Forelimb muscle (tissue), 1 donor: ENCODE data around the gene ATG9A. TPM values are rescaled to one million over a fixed set of nuclear protein-coding genes. Genes with fewer than 3 reads are reported as not detected.
"Not testable (repeated sequence)": the region's sequence is repeated elsewhere in the genome, so short reads cannot be mapped to it uniquely, and the experiment has no call there.

ENCODE experiments used
- DNase-seq: peaks from one replicate; pipeline ENCODE4 v3.0.0-alpha.2; 2013; ENCODE audit warnings: low read depth
- polyA plus RNA-seq: library from polyadenylated mRNA; unstranded; fragments of 120-200 nt; gene quantifications from one replicate; pipeline ENCODE4 v1.2.1, GENCODE V29; 2013; ENCODE audit not compliant: insufficient read length

The ATG9A gene
- polyA plus RNA-seq = 33.5 TPM

DNA sequence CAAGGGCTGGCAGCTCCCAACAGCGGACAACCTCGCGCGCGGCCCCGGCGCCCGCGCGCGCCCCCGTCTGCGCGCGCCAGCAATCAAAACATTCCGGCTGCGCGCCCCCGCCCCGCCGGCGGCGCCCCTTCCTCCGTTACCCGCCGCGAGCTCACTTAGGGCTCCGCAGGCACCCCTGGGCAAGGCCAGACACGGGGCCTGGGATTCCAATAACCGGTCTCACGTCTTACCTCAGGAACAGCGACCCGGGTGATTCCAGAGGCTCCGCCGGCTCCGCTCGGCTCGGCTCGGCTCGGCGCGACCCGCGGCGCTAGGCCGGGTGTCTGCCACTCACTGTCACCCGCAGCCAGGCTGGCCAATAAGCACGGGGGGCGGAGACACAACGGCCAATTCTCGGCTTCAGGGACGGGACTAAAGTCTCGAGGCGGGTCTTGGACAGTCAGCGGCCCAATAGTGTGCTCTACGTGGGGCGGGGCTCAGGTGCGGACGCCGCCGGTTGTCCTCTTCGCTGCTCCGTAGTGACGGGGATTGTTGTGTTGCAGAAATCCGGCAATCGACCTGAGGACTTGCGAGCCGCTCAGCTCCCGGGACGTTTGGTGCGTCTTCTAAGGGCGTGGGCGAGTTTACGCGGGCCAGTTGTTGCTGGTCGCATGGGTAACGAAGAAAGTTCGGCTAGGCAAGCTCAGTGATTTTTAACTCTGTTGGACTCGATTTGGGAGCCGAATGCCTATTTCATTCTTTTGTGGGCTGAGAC lies at the start of gene ATG9A, which contains the start of gene ANKZF1:
ATG9A (minus strand) TSS at position 332 of the 754 bp plus-strand sequence. CDS start 1,612 bp downstream, outside the sequence.
ANKZF1 (plus strand) TSS at position 502 of the 754 bp plus-strand sequence. CDS start 452 bp downstream, outside the sequence.
- peak; percentile 94 for DNase-seq

GRCh38 chr2:219278655-219279150 lies 49.3 kb upstream of the ATG9A start:
- DNase-seq = no peak

DNA sequence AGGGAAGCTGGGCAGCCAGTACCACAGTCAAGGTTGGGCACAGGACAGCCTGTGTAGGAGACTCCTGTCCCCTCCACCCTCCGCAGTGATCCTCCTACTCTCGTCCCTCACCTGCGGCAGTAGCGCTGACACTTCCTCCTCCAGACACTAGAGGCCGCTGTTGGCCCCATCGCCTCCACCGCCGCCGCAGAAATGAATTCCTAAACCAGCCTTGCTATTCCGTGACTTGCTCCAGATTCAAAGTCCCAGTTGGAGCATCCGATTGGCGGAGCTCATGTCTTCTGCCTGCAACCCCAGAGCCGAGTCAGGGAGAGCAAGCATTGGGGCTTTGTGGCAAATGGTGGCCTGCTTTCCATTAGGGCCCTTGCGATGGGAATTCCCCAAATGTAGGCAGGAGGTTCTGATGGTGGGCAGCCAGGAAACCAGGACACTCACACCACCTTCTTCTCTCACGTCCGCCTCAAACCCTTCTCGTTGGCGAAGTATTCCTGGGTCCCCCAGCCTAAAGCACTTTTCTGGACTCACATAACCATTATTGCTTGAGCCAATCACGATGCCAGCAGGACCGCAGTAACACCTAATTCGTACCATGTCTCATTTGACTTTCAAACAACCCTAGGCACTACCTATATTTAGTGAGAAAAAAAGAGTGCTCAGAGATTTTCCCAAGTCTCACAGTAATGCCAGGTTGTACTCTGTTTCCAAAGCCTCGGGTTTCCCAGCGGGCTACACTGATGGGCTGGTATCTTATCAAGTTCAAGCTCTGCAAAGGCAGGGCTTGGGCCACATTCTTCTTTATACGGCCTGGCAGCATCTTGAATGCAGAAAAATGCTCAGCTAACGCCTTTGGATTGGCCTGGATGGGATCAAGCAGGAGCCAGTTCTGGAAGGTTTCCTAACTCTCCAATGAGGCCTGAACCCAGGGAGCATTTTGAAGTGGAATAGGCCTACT lies 48.5 kb upstream of the ATG9A start:
- DNase-seq = no peak

GRCh38 chr2:219274361-219274921 lies 45.0 kb upstream of the ATG9A start:
- DNase-seq = no peak

GRCh38 chr2:219273937-219274336 lies 44.5 kb upstream of the ATG9A start:
- no peak for DNase-seq

GRCh38 chr2:219272995-219273394 lies 43.6 kb upstream of the ATG9A start:
- no peak for DNase-seq

DNA sequence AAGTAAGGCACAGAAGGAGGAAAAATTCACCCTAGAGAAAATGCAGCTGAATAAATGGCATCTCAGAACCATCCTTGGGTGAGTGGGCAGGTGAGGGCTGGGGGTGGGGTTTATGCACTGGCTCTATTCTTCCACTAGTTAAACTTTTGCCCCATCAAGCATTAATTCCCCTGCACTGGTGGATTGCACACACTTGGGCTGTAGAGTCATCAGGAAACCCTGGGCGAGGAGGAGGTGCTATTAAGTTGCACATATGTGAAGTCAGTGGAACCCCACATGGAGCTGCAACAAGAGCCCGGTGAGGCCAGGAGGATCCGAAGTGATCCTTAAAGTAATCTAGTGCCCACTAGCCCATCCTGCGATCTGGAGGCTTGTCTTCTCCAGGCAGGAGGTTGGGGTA lies 42.9 kb upstream of the ATG9A start:
- DNase-seq = no peak

DNA sequence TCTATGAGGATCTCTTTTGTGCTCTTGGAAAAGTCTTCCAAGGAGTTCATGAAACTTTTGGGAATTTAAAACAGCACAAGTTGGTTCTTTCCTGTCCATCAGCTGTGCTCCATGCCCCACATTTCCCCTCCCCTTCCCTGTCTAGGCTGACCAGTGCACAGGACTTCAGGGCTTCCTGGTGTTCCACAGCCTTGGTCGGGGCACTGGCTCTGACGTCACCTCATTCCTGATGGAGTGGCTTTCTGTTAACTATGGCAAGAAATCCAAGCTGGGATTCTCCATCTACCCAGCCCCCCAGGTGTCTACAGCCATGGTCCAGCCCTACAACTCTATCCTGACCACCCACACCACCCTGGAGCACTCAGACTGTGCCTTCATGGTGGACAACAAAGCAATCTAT lies 41.6 kb upstream of the ATG9A start:
- no peak for DNase-seq

DNA sequence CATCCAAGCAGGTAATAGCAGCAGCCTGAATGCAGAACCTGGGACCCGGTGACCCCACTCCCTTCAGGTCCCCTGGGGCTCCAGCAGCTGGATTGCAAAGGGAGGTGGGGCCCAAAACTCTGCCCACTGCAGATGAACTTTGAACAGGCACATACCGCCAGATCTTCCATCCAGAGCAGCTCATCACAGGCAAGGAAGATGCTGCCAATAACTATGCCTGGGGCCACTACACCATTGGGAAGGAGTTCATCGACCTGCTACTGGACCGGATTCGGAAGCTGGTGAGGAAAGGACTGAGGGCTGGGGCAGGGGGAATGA lies 40.6 kb upstream of the ATG9A start:
- no peak for DNase-seq

DNA sequence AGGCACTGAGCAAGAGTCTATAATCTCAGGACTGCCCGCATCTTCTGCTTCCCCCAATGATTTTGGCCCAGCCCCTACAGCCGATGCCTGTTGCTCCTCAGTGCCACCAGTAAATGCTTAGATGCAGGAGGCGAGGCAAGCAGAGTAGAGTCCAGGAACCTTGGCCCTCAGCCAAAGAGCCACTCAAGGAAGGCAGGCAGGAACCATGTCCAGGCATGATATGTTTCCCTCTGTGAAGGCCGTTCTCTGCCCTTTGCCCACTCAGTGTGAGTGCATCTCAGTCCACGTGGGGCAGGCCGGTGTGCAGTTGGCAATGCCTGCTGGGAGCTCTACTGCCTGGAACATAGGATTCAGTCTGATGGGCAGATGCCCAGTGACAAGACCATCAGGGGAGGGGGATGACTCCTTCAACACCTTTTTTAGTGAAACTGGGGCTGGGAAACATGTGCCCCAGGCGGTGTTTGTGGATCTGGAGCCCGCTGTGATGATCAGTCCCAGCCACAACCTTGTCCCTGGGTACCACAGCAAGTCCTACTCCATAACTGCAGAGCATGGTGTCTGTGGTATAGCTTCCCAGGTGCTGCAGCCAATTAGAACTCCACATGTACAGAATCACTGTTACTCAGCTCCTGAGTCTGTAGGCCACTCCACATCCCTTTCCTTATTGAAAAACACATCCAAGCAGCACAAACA lies 40.1 kb upstream of the ATG9A start:
- no peak for DNase-seq

DNA sequence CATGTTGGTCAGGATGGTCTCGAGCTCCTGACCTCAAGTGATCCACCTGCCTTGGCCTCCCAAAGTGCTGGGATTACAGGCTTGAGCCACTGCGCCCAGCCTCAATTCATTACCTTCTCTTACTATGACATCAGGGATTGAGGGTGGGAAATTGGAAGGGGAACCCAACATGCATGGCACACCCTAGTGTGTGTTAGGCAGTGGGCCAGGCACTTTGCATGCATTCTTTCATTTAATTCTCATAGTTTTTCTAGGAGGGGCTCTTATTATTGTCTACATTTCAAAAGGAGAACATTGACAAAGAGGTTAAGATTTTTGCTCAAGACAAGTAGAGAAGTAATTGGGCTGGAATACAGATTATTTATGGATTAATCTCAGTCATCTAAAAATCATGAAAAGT lies 38.9 kb upstream of the ATG9A start:
- no peak for DNase-seq

GRCh38 chr2:219266886-219267285 lies 37.5 kb upstream of the ATG9A start:
- DNase-seq = no peak

DNA sequence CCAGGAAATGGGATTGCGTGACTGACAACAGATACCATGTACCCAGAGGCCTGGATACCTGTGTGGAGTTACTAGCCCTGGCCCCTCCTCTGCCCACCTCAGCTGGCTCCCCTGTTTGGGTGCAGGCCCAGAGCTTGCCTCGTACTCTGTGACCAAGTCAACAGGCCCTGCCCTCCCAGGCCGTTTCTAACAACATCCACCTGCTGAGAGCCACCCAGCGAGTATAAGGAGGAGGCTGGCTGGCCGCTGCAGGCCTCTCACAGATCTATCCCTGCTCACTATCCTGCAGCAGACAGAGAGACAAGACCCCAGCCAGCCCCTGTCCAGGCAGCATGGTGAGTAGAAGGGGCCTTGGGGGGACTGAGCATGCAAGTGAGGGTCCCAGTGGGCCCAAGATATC lies 36.8 kb upstream of the ATG9A start:
- no peak for DNase-seq

GRCh38 chr2:219261024-219261855 lies 31.8 kb upstream of the ATG9A start:
- no peak for DNase-seq

- DNase-seq = not testable (repeated sequence)
These were observed 29.5 kb upstream of the ATG9A start for GRCh38 chr2:219258942-219259341.

DNA sequence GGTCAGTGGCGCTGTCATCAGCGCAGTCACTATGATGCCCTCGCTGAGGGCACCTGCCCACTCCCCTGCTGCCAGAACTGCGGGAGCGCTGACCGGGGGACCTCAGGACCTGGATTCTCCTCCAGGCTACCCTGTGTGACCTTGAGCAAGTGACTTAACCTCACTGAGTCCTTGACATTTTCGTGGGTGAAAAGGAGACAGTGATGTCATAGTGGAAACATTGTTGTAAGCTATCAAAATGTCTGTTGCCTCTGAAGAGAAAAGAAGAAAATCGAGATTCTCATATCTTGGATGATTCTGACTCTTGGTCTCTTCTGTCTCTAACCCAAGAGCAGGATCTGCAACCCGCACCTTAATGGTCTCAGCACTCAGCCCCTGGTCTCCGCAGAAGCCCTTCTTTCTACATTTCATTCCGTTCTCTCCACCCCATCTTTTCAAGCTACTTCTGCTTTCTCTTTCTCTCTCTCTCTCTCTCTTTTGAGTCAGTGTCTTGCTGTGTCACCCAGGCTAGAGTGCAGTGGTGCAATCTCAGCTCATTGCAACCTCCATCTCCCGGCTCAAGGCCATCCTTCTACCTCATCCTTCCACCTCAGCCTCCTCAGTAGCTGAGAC lies 25.3 kb upstream of the ATG9A start:
- no peak for DNase-seq

- no peak for DNase-seq
These were observed 24.5 kb upstream of the ATG9A start, which contains the start of gene TUBA4A for GRCh38 chr2:219253753-219254589. TSS of gene TUBA4A (minus strand) at chr2:219253918. CDS start at chr2:219253858, 60 bp downstream.

DNA sequence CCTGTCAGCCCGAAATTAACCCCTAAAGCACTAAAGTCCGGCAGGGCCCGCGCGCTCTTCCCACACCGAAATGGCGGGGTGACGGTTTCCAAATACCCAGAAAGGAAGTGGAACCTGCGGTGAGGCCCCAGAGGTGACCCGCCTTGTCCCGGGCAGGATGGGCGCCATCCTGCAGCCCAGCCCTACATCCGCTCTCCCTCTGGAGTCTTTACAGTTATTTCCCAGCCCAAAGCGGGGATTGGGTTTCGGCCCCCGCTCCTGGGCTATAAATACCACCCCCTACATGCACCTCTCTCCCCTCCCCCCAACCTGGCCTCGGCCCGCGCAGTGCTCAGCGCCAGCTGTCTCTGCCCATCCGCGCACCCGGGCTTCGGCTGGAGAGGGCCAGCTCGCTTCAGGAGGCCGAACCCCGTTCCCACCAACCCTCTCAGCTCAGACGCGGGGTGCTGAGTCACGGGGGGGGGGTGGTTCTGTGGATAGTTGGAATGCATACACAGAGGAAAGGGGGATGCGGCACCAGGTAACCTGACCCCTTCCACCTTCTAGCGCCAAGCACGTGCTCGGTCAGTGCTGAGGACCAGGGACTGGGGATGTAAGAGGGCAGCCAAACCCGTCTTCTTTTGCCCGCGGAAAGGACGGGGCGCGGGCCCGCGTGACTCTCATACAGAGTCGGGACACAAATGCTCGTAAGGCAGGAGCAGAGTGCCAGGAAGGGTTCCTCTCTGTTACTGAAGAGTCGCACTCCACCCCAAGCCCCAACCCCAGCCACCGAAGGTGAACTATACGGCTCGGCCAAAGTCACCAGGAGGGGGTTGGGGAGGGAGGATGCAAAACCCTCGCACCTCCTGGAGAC lies 23.7 kb upstream of the ATG9A start, which contains the start of gene TUBA4B:
TUBA4B (plus strand) TSS at position 344 of the 853 bp plus-strand sequence; CDS start at position 509, 165 bp downstream.
- no peak for DNase-seq
